Testis (tissue), 3 donors: ENCODE measurements around the gene KATNB1. TPM values are rescaled to one million over a fixed set of nuclear protein-coding genes. Genes with fewer than 3 reads are reported as not detected.
"Not testable (repeated sequence)": the region's sequence is repeated elsewhere in the genome, so short reads cannot be mapped to it uniquely, and the experiment has no call there.

Experiments used
- DNase-seq: peaks from one replicate; pipeline ENCODE4 v3.0.0-alpha.2; 2019
- H3K27ac ChIP-seq, 2 donors: fragments of 200-600 bp; sonication (generic); one replicate each; pipeline ENCODE4 v1.5.1; 2019
- H3K27me3 ChIP-seq: fragments of 200-600 bp; sonication (generic); one replicate; pipeline ENCODE4 v1.5.1; 2019
- H3K36me3 ChIP-seq: fragments of 200-600 bp; sonication (generic); one replicate; pipeline ENCODE4 v1.5.1; 2017; ENCODE audit warnings: low read depth; ENCODE audit errors: missing control alignments
- H3K4me1 ChIP-seq: fragments of 200-600 bp; sonication (generic); one replicate; pipeline ENCODE4 v1.5.1; 2019
- H3K4me3 ChIP-seq, 2 donors: fragments of 200-600 bp; sonication (generic); one replicate each; pipeline ENCODE4 v1.5.1; 2017 to 2019
- H3K9me3 ChIP-seq: fragments of 200-600 bp; sonication (generic); one replicate; pipeline ENCODE4 v1.5.1; 2017
- POLR2A ChIP-seq: fragments of 450-650 bp; IDR thresholded peaks from one replicate; pipeline ENCODE4 v1.6.1; 2017; ENCODE audit warnings: antibody characterized with exemption, mild to moderate bottlenecking, moderate library complexity
- WGBS, 2 donors: methylation state at CpG; one replicate each; pipeline ENCODE4 v1.1.5; 2018; 5-methylcytosine and 5-hydroxymethylcytosine counted together
- intact Hi-C: fragments of 100-400 bp; cut with DNase I; formaldehyde crosslinking; loops from one replicate; pipeline ENCODE4 v1.15.1; 2023; ENCODE audit warnings: low total_unique reads
- polyA plus RNA-seq: library from polyadenylated mRNA; stranded (reverse); fragments of 350-450 nt; fragmentation: Illumina TruSeq; extraction: RNeasy Lipid Tissue Mini Kit (QIAGEN cat#74804); gene quantifications from one replicate; pipeline ENCODE4 v1.2.3, GENCODE V29; 2014; ENCODE audit warnings: low read depth, low replicate concordance; ENCODE audit not compliant: insufficient read depth
- total RNA-seq, 2 donors: library from RNA; depleted of rRNA; stranded (reverse); fragments of >200 nt; gene quantifications; one replicate each; pipeline ENCODE4 v1.2.3, GENCODE V29; 2016
- TF ChIP-seq, protein P1 (sequence below), 3 experiments: fragments of 450-650 bp in 2 of 3; fragments of 200-600 bp in 1 of 3; sonication (generic) in 1 of 3; IDR thresholded peaks; one replicate each; pipeline ENCODE4 v1.5.1; 2016 to 2019; ENCODE audit warnings: antibody characterized with exemption in 3 of 3, mild to moderate bottlenecking in 2 of 3, moderate library complexity in 1 of 3

Gene KATNB1
- total and polyA plus RNA-seq, 3 donors from 2014 or later, result 52.7 to 105 (median 53.5) TPM

DNA sequence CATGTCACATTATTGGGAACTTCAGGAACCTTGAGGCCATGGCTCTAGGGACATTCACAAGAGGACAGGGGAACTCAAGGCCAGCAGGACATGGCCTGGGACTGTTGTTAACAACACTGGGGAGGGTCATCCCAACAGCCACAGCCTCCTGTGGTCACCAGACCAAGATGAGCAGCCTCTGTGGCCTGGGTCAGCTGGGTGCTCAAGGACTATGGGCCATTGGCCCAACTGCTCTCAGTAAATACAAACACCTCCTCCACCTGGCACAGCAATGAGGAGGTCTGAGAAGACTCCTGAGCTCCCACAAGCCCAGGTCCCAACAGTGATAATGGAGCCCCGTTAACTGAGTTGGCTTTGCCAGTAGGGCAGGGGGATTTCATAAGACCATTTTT, 45.8 kb downstream of the KATNB1 start:
- Histone ChIP-seq H3K36me3 (no peaks in the 10 kb centered on the region), H3K27me3 (no peaks in the 10 kb centered on the region), H3K4me3 (no peak overlapping the region), H3K9me3 (no peaks in the 10 kb centered on the region), H3K27ac (no peak overlapping the region), H3K4me1 (peaks cover 5% of the 10 kb centered on the region)
- no peak for TF ChIP-seq POLR2A
- TF ChIP-seq, protein P1, sequence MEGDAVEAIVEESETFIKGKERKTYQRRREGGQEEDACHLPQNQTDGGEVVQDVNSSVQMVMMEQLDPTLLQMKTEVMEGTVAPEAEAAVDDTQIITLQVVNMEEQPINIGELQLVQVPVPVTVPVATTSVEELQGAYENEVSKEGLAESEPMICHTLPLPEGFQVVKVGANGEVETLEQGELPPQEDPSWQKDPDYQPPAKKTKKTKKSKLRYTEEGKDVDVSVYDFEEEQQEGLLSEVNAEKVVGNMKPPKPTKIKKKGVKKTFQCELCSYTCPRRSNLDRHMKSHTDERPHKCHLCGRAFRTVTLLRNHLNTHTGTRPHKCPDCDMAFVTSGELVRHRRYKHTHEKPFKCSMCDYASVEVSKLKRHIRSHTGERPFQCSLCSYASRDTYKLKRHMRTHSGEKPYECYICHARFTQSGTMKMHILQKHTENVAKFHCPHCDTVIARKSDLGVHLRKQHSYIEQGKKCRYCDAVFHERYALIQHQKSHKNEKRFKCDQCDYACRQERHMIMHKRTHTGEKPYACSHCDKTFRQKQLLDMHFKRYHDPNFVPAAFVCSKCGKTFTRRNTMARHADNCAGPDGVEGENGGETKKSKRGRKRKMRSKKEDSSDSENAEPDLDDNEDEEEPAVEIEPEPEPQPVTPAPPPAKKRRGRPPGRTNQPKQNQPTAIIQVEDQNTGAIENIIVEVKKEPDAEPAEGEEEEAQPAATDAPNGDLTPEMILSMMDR (IDR thresholded peaks at IDR 0.05), result no peak
- WGBS, 2 donors, result 91% methylated on average over 1 of the region's 1 CpG; no CpG with 5 or more reads in 1 of the 2 donors
- intact Hi-C loops, result no loop called here
- DNase-seq, result no peak

DNA sequence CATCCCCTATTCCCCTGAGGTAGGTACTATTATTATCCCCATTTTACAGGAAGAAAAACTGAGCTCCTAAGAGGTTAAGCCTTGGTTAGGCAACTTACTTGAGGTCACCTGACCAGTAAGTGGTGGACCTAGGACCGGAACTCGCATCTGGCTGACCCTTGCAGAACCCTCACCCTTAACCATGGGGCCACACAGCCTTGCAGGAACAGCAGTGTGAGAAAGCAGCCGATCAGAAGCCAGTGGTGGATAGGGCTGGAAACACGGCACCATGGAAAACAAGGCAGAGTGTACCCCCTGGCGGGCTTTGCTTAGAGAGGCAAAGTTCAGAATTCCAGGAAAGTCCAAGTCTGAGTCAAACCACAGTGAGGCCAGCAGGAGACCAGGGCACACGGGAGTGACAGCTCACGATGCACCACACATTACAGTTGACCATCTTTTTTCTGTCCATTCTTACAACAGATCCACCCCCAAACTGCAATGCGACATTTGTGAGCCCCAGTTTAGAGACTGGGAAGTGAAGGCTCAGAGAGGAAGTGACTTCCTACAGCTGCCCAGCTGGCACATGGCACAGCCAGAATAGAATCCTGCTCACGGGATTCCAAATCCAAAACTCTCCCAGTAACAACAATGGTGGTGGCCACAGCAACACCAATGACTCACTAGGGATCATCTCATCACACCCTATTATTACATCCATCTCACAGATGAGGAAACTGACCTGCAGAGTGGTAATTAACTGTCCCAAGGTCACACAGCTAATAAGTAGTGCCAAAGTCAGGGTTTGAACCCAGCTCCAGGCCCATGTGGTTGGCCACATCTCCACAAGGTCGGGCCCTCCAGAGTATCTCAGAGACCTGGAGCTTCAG, 46.4 kb downstream of the KATNB1 start:
- WGBS, 2 donors, result 90% methylated on average over 8 to 10 of the region's 10 CpGs
- no peaks in the 10 kb centered on the region for H3K9me3 ChIP-seq
- no peak overlapping the region for H3K4me3 ChIP-seq
- intact Hi-C loops, result no loop called here
- no peak for TF ChIP-seq POLR2A
- TF ChIP-seq, protein P1 (IDR thresholded peaks at IDR 0.05), result no peak
- H3K36me3 ChIP-seq, result no peaks in the 10 kb centered on the region
- no peaks in the 10 kb centered on the region for H3K27me3 ChIP-seq
- peaks cover 12% of the 10 kb centered on the region for H3K4me1 ChIP-seq
- no peak for DNase-seq
- no peak overlapping the region for H3K27ac ChIP-seq

DNA sequence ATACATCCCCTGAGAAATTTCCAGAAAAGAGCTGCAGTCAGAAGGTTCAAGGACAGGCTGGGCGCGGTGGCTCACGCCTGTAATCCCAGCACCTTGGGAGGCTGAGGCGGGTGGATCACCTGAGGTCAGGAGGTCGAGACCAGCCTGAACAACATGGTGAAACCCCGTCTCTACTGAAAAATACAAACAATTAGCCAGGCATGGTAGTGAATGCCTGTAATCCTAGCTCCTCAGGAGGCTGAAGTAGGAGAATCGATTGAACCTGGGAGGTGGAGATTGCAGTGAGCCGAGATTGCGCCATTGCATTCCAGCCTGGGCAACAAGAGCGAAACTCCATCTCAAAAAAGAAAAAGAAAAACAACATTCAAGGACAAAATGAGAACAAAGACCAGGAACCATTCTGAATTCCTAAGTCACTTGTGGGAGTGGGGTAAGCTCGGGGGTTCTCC, 47.1 kb downstream of the KATNB1 start:
- WGBS, 2 donors, result 65% methylated on average over 11 of the region's 11 CpGs
- H3K27ac ChIP-seq, DNase-seq, H3K36me3 ChIP-seq, H3K9me3 ChIP-seq, H3K27me3 ChIP-seq, intact Hi-C loops, H3K4me3 ChIP-seq: not testable (repeated sequence)
- H3K4me1 ChIP-seq, result peaks cover 18% of the 10 kb centered on the region

DNA sequence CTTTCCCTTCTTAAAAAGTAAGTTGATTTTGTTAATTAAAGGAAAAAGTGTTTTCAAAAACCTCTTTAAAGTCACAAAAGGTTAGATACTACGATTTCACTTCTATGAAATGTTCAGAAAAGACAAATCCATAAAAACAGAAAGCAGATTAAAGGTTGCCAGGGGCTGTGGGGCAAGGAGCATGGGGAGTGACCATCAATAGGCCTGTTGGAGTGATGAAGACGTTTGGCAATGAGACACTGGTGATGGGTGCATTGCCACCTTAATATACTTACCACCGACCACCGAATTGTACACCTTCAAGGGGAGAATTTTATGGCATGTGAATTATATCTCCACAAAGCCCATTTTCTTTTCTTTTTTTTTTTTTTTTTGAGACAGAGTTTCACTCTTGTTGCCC, 47.5 kb downstream of the KATNB1 start:
- Histone ChIP-seq H3K9me3 (no peaks in the 10 kb centered on the region), H3K27me3 (no peaks in the 10 kb centered on the region), H3K36me3 (no peaks in the 10 kb centered on the region), H3K4me1 (peaks cover 23% of the 10 kb centered on the region), H3K27ac (no peak overlapping the region), H3K4me3 (no peak overlapping the region)
- TF ChIP-seq, protein P1 (IDR thresholded peaks at IDR 0.05), result no peak
- no peak for TF ChIP-seq POLR2A
- intact Hi-C loops, result no loop called here
- 82 to 84% methylated on average over 4 of the region's 4 CpGs for WGBS, 2 donors
- DNase-seq, result no peak

DNA sequence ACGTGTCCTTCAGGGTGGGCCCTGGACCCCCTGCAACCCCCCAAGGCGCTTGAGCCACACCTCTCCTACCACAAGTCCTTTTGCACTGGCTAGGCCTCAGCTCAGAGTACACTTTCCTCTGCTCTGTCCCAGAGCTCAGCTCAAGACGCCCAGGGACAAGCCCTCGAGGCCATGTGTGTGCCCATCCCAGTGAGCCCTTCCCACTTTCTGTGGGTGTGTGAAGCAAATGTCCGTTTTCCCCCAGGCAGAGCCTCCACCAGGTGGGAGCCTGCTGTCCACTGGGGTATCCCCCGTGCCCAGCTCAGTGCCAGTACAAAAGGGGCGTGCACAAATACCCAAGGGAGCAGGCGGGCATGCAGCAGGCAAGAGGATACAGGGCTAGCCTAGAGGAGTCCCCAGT, 48.3 kb downstream of the KATNB1 start:
- no peaks in the 10 kb centered on the region for H3K36me3 ChIP-seq
- H3K27me3 ChIP-seq, result no peaks in the 10 kb centered on the region
- peaks cover 31% of the 10 kb centered on the region for H3K4me1 ChIP-seq
- TF ChIP-seq, protein P1 (IDR thresholded peaks at IDR 0.05), result no peak
- no peak for TF ChIP-seq POLR2A
- no peak overlapping the region for H3K4me3 ChIP-seq
- no peak overlapping the region for H3K27ac ChIP-seq
- WGBS, 2 donors, result 85 to 97% methylated on average over 2 to 8 of the region's 8 CpGs
- DNase-seq, result no peak
- H3K9me3 ChIP-seq, result no peaks in the 10 kb centered on the region
- intact Hi-C loops, result no loop called here
